Activated CD8-positive, alpha-beta memory T cell treated with anti-CD3 and anti-CD28 coated beads for 48 hours (primary cell): ENCODE data around the gene PHETA2.
"Not testable (repeated sequence)": the region's sequence is repeated elsewhere in the genome, so short reads cannot be mapped to it uniquely, and the experiment has no call there.

Experiments
- DNase-seq, 3 experiments: peaks; one replicate each; pipeline ENCODE4 v3.0.0-alpha.2; 2020; ENCODE audit warnings: low read depth in 2 of 3, low spot score in 2 of 3

PHETA2 gene

GRCh38 chr22:42069801-42070516 lies 4.1 kb upstream of the PHETA2 start:
- DNase-seq: no peak

- DNase-seq: peak; percentile 55 to 77 (median 77)
Measured at GRCh38 chr22:42070517-42071422, 3.3 kb upstream of the PHETA2 start, which contains the start of gene NAGA. NAGA (minus strand) TSS chr22:42070812; CDS start chr22:42070297, 515 bp downstream.

- not testable (repeated sequence) for DNase-seq
Measured at GRCh38 chr22:42071508-42071907, 2.5 kb upstream of the PHETA2 start.

GRCh38 chr22:42072606-42073330 lies 1.3 kb upstream of the PHETA2 start:
- DNase-seq: no peak

GRCh38 chr22:42073621-42074041 lies 417 bp upstream of the PHETA2 start:
- DNase-seq: no peak

GRCh38 chr22:42074846-42075676 lies 1.0 kb downstream of the PHETA2 start:
- DNase-seq: no peak

GRCh38 chr22:42076764-42077485 lies 2.9 kb downstream of the PHETA2 start:
- no peak for DNase-seq

GRCh38 chr22:42077486-42078125 lies 3.6 kb downstream of the PHETA2 start:
- no peak for DNase-seq

- DNase-seq: no peak
Measured at GRCh38 chr22:42078469-42079318, 4.6 kb downstream of the PHETA2 start.

- peak; percentile 92 to 96 (median 95) for DNase-seq
Measured at GRCh38 chr22:42079319-42080251, 5.5 kb downstream of the PHETA2 start, which contains the start of gene SMDT1. SMDT1 (plus strand) TSS chr22:42079700; CDS start chr22:42079769, 69 bp downstream.

GRCh38 chr22:42080287-42080686 lies 6.2 kb downstream of the PHETA2 start:
- DNase-seq: no peak

- DNase-seq: no peak
Measured at GRCh38 chr22:42083119-42083518, 9.1 kb downstream of the PHETA2 start.

GRCh38 chr22:42084874-42085273 lies 10.8 kb downstream of the PHETA2 start:
- no peak for DNase-seq

GRCh38 chr22:42086051-42086450 lies 12.0 kb downstream of the PHETA2 start:
- no peak for DNase-seq

- DNase-seq: peak; percentile 84 to 96 (median 87)
Measured at GRCh38 chr22:42090596-42091454, 16.8 kb downstream of the PHETA2 start, which contains the start of gene NDUFA6. NDUFA6 (minus strand) TSS chr22:42090772; CDS start chr22:42090744, 28 bp downstream.

- DNase-seq: no peak
Measured at GRCh38 chr22:42091455-42091782, 17.4 kb downstream of the PHETA2 start.
